ENCODE data around the gene MYEF2.

DNA sequence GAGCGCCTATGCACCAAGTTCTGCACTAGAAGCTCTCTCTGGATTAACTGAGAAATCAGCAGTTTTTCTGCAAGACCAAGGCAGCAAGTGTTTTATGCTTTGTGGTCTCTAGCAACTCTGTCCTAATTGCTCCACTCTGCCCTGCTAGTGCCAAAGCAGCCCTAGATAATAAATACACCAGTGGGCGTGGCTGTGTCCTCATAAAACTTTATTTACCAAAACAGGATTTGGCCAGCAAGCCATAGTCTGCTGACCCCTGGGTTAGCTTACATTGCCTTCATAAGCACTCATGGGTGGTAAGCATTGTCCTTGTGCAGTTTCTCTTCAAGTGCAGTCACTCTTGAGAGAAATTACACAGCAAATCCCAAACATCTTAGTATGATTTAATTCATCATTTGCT, 88.0 kb downstream of the MYEF2 start:
- no peak for TF ChIP-seq SMAD3 (CRISPR knock-in tag; IDR thresholded peaks at IDR 0.05)
- TF ChIP-seq, protein P1, sequence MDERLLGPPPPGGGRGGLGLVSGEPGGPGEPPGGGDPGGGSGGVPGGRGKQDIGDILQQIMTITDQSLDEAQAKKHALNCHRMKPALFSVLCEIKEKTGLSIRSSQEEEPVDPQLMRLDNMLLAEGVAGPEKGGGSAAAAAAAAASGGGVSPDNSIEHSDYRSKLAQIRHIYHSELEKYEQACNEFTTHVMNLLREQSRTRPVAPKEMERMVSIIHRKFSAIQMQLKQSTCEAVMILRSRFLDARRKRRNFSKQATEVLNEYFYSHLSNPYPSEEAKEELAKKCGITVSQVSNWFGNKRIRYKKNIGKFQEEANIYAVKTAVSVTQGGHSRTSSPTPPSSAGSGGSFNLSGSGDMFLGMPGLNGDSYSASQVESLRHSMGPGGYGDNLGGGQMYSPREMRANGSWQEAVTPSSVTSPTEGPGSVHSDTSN (CRISPR knock-in tag; IDR thresholded peaks at IDR 0.05): no peak
- no peak for TF ChIP-seq ZSCAN30 (CRISPR knock-in tag; IDR thresholded peaks at IDR 0.05)
- TF ChIP-seq, protein P2, sequence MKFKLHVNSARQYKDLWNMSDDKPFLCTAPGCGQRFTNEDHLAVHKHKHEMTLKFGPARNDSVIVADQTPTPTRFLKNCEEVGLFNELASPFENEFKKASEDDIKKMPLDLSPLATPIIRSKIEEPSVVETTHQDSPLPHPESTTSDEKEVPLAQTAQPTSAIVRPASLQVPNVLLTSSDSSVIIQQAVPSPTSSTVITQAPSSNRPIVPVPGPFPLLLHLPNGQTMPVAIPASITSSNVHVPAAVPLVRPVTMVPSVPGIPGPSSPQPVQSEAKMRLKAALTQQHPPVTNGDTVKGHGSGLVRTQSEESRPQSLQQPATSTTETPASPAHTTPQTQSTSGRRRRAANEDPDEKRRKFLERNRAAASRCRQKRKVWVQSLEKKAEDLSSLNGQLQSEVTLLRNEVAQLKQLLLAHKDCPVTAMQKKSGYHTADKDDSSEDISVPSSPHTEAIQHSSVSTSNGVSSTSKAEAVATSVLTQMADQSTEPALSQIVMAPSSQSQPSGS (CRISPR knock-in tag; IDR thresholded peaks at IDR 0.05): no peak
- TF ChIP-seq FOXC1 (CRISPR knock-in tag; IDR thresholded peaks at IDR 0.05; ENCODE audit: borderline replicate concordance): no peak
- TF ChIP-seq KAT7 (CRISPR knock-in tag; IDR thresholded peaks at IDR 0.05; ENCODE audit: borderline replicate concordance): no peak
- TF ChIP-seq, protein P3, sequence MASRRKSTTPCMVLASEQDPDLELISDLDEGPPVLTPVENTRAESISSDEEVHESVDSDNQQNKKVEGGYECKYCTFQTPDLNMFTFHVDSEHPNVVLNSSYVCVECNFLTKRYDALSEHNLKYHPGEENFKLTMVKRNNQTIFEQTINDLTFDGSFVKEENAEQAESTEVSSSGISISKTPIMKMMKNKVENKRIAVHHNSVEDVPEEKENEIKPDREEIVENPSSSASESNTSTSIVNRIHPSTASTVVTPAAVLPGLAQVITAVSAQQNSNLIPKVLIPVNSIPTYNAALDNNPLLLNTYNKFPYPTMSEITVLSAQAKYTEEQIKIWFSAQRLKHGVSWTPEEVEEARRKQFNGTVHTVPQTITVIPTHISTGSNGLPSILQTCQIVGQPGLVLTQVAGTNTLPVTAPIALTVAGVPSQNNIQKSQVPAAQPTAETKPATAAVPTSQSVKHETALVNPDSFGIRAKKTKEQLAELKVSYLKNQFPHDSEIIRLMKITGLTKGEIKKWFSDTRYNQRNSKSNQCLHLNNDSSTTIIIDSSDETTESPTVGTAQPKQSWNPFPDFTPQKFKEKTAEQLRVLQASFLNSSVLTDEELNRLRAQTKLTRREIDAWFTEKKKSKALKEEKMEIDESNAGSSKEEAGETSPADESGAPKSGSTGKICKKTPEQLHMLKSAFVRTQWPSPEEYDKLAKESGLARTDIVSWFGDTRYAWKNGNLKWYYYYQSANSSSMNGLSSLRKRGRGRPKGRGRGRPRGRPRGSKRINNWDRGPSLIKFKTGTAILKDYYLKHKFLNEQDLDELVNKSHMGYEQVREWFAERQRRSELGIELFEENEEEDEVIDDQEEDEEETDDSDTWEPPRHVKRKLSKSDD (CRISPR knock-in tag; IDR thresholded peaks at IDR 0.05; ENCODE audit: low read depth): no peak
